Retina (tissue), 1 donor: ENCODE data around the gene ADGRD1.

Experiments used
- DNase-seq: peaks from one replicate; pipeline ENCODE4 v3.0.0-alpha.2; 2016

Gene ADGRD1

GRCh38 chr12:131076791-131077747 is 123.4 kb downstream of the ADGRD1 start:
- no peak for DNase-seq

GRCh38 chr12:131077931-131078391 is 124.3 kb downstream of the ADGRD1 start:
- DNase-seq, result no peak

GRCh38 chr12:131082290-131083194 is 128.8 kb downstream of the ADGRD1 start:
- no peak for DNase-seq

- DNase-seq, result no peak
These were observed 130.8 kb downstream of the ADGRD1 start for GRCh38 chr12:131084341-131085011.

GRCh38 chr12:131085125-131085815 is 131.6 kb downstream of the ADGRD1 start:
- DNase-seq, result no peak

GRCh38 chr12:131085816-131086591 is 132.3 kb downstream of the ADGRD1 start:
- DNase-seq, result no peak

GRCh38 chr12:131087302-131087818 is 133.7 kb downstream of the ADGRD1 start:
- no peak for DNase-seq

- no peak for DNase-seq
These were observed 134.4 kb downstream of the ADGRD1 start for GRCh38 chr12:131087991-131088700.

GRCh38 chr12:131088701-131089530 is 135.2 kb downstream of the ADGRD1 start:
- no peak for DNase-seq

- no peak for DNase-seq
These were observed 136.0 kb downstream of the ADGRD1 start for GRCh38 chr12:131089531-131090273.

- no peak for DNase-seq
These were observed 136.8 kb downstream of the ADGRD1 start for GRCh38 chr12:131090274-131091210.

GRCh38 chr12:131091413-131091975 is 137.8 kb downstream of the ADGRD1 start:
- no peak for DNase-seq

- no peak for DNase-seq
These were observed 138.4 kb downstream of the ADGRD1 start for GRCh38 chr12:131091976-131092691.

- no peak for DNase-seq
These were observed 139.3 kb downstream of the ADGRD1 start for GRCh38 chr12:131092901-131093603.

GRCh38 chr12:131093604-131093955 is 139.9 kb downstream of the ADGRD1 start:
- no peak for DNase-seq
